Measurements from ENCODE around the gene PPP1R9B. TPM values are rescaled to one million over a fixed set of nuclear protein-coding genes. Genes with fewer than 3 reads are reported as not detected.

Gene PPP1R9B
- polyA plus RNA-seq, 1 donor from 2014 or later: 4.2 TPM

DNA sequence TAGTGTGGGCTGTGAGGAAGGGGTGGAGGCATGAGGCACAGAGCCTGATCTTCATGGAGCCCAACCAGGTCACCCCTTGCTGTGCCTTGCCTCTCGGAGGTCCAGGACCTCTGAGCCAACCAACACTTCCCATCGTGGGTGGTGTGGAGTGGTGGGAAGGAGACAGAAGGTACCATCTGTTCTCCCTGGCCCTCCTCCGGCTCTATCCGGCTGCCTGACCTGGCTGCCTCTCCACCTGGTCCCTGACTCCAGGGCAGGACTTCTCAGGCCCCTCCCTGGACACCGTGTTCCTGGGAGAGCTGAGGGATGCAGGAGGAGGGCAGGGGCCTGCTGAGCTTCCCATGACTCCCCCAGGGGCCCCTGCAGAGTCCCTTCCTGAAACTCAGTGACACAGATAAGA is 51.5 kb downstream of the PPP1R9B start:
- Mint-ChIP-seq H3K9me3 (no peaks in the 10 kb centered on the region), H3K36me3 (peaks cover 2% of the 10 kb centered on the region), H3K27ac (no peak overlapping the region), H3K4me3 (no peak overlapping the region), H3K4me1 (peaks cover 0 to 18% (median 17%) of the 10 kb centered on the region in 3 donors), H3K27me3 (no peaks in the 10 kb centered on the region)

DNA sequence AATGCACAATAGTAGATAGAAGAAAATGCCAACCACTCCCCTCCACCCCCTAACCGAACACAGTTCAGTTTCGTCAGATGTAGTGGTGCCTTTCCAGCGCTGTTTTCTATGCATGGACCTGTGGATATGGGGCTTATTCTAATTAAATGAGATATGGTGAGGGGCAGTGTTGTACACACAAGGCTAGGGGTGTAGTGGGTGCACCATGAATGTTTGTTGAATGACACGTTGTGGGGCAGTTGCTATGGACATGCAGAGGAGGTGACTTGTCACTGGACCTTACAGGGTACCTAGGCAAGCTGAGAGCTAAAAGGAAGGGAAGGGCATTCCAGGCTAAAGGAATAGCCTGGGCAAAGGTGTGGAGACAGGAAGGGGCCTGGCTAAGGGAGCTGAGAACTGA is 51.9 kb downstream of the PPP1R9B start:
- Mint-ChIP-seq H3K9me3 (no peaks in the 10 kb centered on the region), H3K36me3 (peaks cover 2% of the 10 kb centered on the region), H3K4me3 (no peak overlapping the region), H3K27me3 (no peaks in the 10 kb centered on the region), H3K27ac (no peak overlapping the region), H3K4me1 (peaks cover 0 to 18% (median 18%) of the 10 kb centered on the region in 3 donors)

GRCh38 chr17:50097926-50098325 is 52.6 kb downstream of the PPP1R9B start:
- Mint-ChIP-seq H3K27me3 (no peaks in the 10 kb centered on the region), H3K4me1 (peaks cover 0 to 18% (median 18%) of the 10 kb centered on the region in 3 donors), H3K27ac (no peak overlapping the region), H3K36me3 (peaks cover 4% of the 10 kb centered on the region), H3K4me3 (no peak overlapping the region), H3K9me3 (no peaks in the 10 kb centered on the region)

- Mint-ChIP-seq H3K9me3 (no peaks in the 10 kb centered on the region), H3K4me3 (peak overlapping the region in 1 of 4 donors; percentile 72), H3K36me3 (peaks cover 4% of the 10 kb centered on the region), H3K27ac (no peak overlapping the region), H3K27me3 (no peaks in the 10 kb centered on the region), H3K4me1 (peaks cover 0 to 18% (median 18%) of the 10 kb centered on the region in 3 donors)
These were observed 53.0 kb downstream of the PPP1R9B start for GRCh38 chr17:50097455-50097854.

DNA sequence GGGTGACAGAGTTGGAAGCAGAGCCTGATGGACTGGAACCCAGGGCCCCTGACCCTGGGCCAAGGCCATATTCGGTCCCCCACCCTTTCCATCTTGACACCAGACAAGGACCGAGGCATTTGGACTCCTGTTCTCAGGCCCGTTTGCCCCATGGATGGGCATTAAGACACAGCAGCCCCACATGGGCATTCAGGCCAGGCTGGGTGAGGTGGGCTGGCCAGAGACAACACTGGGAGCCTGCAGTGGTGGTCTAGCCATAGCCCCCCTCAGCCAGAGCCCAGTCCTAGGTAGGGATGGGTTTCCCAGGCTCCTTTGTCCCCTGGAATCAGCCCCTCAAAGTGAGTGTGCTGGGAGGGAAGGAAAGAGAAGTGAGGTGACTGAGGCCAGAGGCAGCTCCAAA is 53.7 kb downstream of the PPP1R9B start:
- H3K27ac Mint-ChIP-seq: no peak overlapping the region
- H3K36me3 Mint-ChIP-seq: peaks cover 4% of the 10 kb centered on the region
- peaks cover 0 to 18% (median 18%) of the 10 kb centered on the region in 3 donors for H3K4me1 Mint-ChIP-seq

DNA sequence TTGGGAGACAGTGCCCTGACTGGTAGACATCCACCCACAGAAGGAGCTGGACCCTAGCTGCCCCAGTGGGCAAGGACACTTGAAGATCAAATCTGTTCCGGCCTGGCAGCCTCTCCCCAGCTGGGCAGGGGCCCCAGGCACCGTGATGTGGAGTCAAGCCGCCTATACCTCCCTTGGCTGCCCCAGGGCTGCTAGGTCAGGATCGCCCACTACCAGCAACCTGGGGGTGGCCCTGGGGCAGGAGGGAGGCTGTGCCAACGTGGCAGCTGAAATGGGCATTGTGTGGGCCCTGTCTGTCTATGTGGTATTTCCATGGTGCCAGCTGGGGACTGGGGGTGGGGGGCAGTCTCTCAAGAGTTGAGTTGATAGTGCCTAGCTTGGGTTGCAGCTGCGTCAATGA is 54.4 kb downstream of the PPP1R9B start:
- Mint-ChIP-seq H3K4me3 (peak overlapping the region; percentile 91 to 99 (median 96)), H3K27ac (peak overlapping the region in 1 of 3 donors; percentile 79), H3K9me3 (no peaks in the 10 kb centered on the region), H3K27me3 (no peaks in the 10 kb centered on the region), H3K36me3 (peaks cover 4% of the 10 kb centered on the region), H3K4me1 (peaks cover 0 to 18% (median 18%) of the 10 kb centered on the region in 3 donors)

More for the DNA sequence above, 53.7 kb downstream of the PPP1R9B start:
- no peaks in the 10 kb centered on the region for H3K27me3 Mint-ChIP-seq
- peak overlapping the region; percentile 72 to 97 (median 93) for H3K4me3 Mint-ChIP-seq
- no peaks in the 10 kb centered on the region for H3K9me3 Mint-ChIP-seq

DNA sequence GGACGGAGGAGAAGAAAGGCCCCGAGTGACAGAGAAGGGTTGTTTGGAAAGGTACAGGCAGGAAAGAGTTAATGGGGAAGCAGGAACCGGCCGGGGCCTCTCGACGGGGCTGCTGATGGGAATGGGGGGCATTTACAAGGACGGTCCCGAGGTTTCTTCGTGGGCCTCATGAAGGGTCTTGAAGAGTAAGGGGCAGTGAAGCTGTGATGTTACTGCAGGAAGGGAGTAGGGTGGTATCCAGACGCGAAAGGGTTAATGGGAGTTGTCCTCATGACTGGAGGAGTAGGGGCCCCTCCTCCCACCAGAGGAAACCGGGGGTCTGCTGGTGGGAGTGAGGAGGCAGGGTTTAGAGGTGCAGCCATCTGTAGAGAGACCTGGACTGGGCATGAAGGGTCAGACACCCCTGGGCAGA is 54.8 kb downstream of the PPP1R9B start:
- no peaks in the 10 kb centered on the region for H3K27me3 Mint-ChIP-seq
- no peaks in the 10 kb centered on the region for H3K9me3 Mint-ChIP-seq
- H3K27ac Mint-ChIP-seq: peak overlapping the region in 2 of 3 donors; percentile 79 to 96
- H3K36me3 Mint-ChIP-seq: peaks cover 4% of the 10 kb centered on the region
- H3K4me3 Mint-ChIP-seq: peak overlapping the region; percentile 91 to 99 (median 96)
- peaks cover 0 to 18% (median 18%) of the 10 kb centered on the region in 3 donors for H3K4me1 Mint-ChIP-seq

- no peaks in the 10 kb centered on the region for H3K9me3 Mint-ChIP-seq
- H3K27me3 Mint-ChIP-seq: no peaks in the 10 kb centered on the region
- peak within 1 kb of the TSS; percentile 91 to 99 (median 96) for H3K4me3 Mint-ChIP-seq
- peak within 1 kb of the TSS; percentile 64 to 96 (median 79) for H3K27ac Mint-ChIP-seq
- H3K36me3 Mint-ChIP-seq: peaks cover 4% of the 10 kb centered on the region
- H3K4me1 Mint-ChIP-seq: peaks cover 0 to 18% (median 17%) of the 10 kb centered on the region in 3 donors
These were observed 55.5 kb downstream of the PPP1R9B start, which contains the start of gene PDK2 for GRCh38 chr17:50094753-50095619. TSS of gene PDK2 (plus strand) at chr17:50095351. CDS start at chr17:50095436, 85 bp downstream.

- Mint-ChIP-seq H3K4me3 (peak overlapping the region; percentile 91 to 99 (median 96)), H3K27me3 (no peaks in the 10 kb centered on the region), H3K4me1 (peaks cover 0 to 18% (median 14%) of the 10 kb centered on the region in 3 donors), H3K27ac (peak overlapping the region; percentile 64 to 96 (median 79)), H3K9me3 (no peaks in the 10 kb centered on the region), H3K36me3 (peaks cover 4% of the 10 kb centered on the region)
These were observed 56.2 kb downstream of the PPP1R9B start for GRCh38 chr17:50094243-50094752.

DNA sequence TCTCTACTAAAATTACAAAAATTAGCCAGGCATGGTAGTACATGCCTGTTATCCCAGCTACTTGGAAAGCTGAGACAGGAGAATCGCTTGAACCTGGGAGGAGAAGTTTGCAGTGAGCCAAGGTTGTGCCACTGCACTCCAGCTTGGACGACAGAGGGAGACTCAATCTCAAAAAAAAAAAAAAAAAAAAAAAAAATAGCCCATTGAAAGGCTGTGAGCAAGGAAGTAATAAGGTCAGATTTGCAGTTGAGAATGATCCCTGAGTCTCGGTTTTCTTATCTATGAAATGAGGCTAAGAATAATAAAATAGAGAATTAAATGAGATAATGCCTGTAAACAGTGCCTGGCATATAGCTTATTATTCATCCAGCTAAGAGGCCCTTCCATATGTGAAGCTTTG is 56.7 kb downstream of the PPP1R9B start:
- Mint-ChIP-seq H3K9me3 (no peaks in the 10 kb centered on the region), H3K4me3 (peak overlapping the region; percentile 91 to 99 (median 96)), H3K27ac (peak overlapping the region in 2 of 3 donors; percentile 64 to 96), H3K27me3 (no peaks in the 10 kb centered on the region), H3K4me1 (peaks cover 0 to 18% (median 13%) of the 10 kb centered on the region in 3 donors), H3K36me3 (peaks cover 4% of the 10 kb centered on the region)

DNA sequence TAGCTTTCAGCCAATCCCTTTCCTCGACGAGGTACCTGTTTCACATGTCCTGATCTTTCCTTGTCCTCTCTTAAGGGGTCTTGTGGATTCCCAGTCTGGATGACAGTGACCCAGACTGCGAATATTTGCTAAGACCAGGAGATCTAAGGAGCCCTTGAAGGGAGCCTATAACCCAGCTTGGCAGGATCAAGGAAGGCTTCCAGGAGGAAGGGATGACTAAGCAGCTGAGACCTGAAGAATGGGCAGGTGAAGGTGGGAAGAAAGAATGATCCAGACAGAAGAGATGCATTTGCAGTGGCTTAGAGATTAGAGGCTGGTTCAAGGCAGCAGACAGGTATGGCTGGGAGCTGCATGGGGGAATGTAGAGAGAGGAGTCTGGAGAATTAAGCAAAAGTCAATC is 57.2 kb downstream of the PPP1R9B start:
- Mint-ChIP-seq H3K27me3 (no peaks in the 10 kb centered on the region), H3K4me3 (peak overlapping the region in 1 of 4 donors; percentile 91), H3K4me1 (peaks cover 0 to 14% (median 10%) of the 10 kb centered on the region in 3 donors), H3K36me3 (peaks cover 2% of the 10 kb centered on the region), H3K27ac (peak overlapping the region in 1 of 3 donors; percentile 64), H3K9me3 (no peaks in the 10 kb centered on the region)

- Mint-ChIP-seq H3K27me3 (no peaks in the 10 kb centered on the region), H3K4me1 (peaks cover 0 to 14% (median 10%) of the 10 kb centered on the region in 3 donors), H3K4me3 (peak overlapping the region in 1 of 4 donors; percentile 65), H3K9me3 (no peaks in the 10 kb centered on the region), H3K36me3 (peaks cover 2% of the 10 kb centered on the region), H3K27ac (no peak overlapping the region)
These were observed 58.6 kb downstream of the PPP1R9B start for GRCh38 chr17:50091918-50092285.

- H3K27ac Mint-ChIP-seq: peak overlapping the region in 2 of 3 donors; percentile 41 to 71
- H3K27me3 Mint-ChIP-seq: no peaks in the 10 kb centered on the region
- H3K36me3 Mint-ChIP-seq: peaks cover 2% of the 10 kb centered on the region
- no peak overlapping the region for H3K4me3 Mint-ChIP-seq
- H3K4me1 Mint-ChIP-seq: peaks cover 0 to 10% (median 9%) of the 10 kb centered on the region in 3 donors
- H3K9me3 Mint-ChIP-seq: no peaks in the 10 kb centered on the region
These were observed 59.2 kb downstream of the PPP1R9B start for GRCh38 chr17:50090971-50091917.

DNA sequence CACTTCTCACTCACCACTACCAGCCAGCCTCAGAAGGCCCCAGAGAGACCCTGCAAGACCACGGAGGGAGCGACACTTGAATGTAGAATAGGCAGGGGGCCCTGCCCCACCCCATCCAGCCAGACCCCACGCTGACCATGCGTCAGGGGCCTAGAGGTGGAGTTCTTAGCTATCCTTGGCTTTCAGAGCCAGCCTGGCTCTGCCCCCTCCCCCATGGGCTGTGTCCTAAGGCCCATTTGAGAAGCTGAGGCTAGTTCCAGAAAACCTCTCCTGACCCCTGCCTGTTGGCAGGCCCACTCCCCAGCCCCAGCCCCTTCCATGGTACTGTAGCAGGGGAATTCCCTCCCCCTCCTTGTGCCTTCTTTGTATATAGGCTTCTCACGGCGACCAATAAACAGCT is 60.4 kb downstream of the PPP1R9B start:
- Mint-ChIP-seq H3K4me1 (peaks cover 0 to 4% (median under 1%) of the 10 kb centered on the region in 3 donors), H3K4me3 (peak overlapping the region in 1 of 4 donors; percentile 35), H3K27ac (no peak overlapping the region), H3K27me3 (no peaks in the 10 kb centered on the region), H3K9me3 (no peaks in the 10 kb centered on the region), H3K36me3 (peaks cover 2% of the 10 kb centered on the region)
